ENCODE results near the gene FAM171A1. TPM values are rescaled to one million over a fixed set of nuclear protein-coding genes. Genes with fewer than 3 reads are reported as not detected.
"Not testable (repeated sequence)": the region's sequence is repeated elsewhere in the genome, so short reads cannot be mapped to it uniquely, and the experiment has no call there.

Gene FAM171A1
- total RNA-seq, 2 experiments from 2014 or later, result 4.2 to 5.1 TPM

DNA sequence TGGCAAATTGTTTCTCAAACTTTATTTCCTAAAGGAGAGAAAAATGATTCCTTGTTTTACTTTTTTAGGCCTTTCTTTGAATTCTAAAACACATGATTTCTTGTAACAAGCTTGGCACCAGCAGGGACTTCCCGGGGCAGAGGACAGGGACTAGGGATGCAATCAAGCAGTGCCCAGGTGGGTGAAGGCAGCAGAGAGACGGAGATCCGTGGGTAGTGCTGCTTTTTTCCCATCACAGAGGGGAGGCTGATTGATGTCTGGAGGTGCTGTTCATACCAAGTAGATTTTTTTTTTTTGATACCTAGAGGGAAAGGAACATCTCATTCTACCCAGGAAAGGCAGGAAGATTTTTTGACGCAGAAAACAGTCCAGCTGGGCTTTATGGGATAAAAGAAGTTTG lies 91.9 kb downstream of the FAM171A1 start:
- Mint-ChIP-seq H3K27ac (no peak overlapping the region), H3K4me3 (no peak overlapping the region), H3K9me3 (no peaks in the 10 kb centered on the region), H3K4me1 (ENCODE audit: low read depth) (no peaks in the 10 kb centered on the region), H3K27me3 (no peaks in the 10 kb centered on the region), H3K36me3 (ENCODE audit: low read depth) (no peaks in the 10 kb centered on the region)
- TF ChIP-seq, protein P1, sequence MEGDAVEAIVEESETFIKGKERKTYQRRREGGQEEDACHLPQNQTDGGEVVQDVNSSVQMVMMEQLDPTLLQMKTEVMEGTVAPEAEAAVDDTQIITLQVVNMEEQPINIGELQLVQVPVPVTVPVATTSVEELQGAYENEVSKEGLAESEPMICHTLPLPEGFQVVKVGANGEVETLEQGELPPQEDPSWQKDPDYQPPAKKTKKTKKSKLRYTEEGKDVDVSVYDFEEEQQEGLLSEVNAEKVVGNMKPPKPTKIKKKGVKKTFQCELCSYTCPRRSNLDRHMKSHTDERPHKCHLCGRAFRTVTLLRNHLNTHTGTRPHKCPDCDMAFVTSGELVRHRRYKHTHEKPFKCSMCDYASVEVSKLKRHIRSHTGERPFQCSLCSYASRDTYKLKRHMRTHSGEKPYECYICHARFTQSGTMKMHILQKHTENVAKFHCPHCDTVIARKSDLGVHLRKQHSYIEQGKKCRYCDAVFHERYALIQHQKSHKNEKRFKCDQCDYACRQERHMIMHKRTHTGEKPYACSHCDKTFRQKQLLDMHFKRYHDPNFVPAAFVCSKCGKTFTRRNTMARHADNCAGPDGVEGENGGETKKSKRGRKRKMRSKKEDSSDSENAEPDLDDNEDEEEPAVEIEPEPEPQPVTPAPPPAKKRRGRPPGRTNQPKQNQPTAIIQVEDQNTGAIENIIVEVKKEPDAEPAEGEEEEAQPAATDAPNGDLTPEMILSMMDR (IDR thresholded peaks at IDR 0.05), result no peak
- ATAC-seq, result no peak
- intact Hi-C loops (cut with micrococcal nuclease), result no loop called here
- ChIA-PET POLR2A (no interaction called here), CTCF (no interaction called here)
- no peak for DNase-seq

DNA sequence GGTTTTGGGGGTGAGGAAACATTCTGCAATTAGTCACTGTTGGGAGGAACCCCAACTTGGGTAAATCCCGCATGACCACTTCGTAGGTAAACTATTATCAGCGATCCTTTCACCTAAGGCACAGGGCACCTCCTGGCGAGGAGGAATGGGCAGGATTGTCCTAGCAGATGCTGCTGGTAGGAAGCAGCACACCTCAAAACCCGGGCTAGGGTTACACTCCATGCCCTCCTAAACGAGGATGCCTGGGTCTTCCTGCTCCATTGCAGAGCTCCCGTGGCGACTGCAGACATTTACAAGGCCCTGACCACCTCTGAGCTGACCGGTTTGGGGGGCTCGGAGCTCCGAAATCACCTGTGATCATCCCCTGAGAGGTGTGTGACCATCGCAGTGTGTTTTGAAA lies 92.3 kb downstream of the FAM171A1 start:
- TF ChIP-seq, protein P1 (IDR thresholded peaks at IDR 0.05), result no peak
- Mint-ChIP-seq H3K4me1 (ENCODE audit: low read depth) (no peaks in the 10 kb centered on the region), H3K9me3 (no peaks in the 10 kb centered on the region), H3K36me3 (ENCODE audit: low read depth) (no peaks in the 10 kb centered on the region), H3K4me3 (no peak overlapping the region), H3K27me3 (no peaks in the 10 kb centered on the region), H3K27ac (no peak overlapping the region)
- ATAC-seq (no peak), DNase-seq (no peak)
- ChIA-PET POLR2A (no interaction called here), CTCF (no interaction called here)
- intact Hi-C loops (cut with micrococcal nuclease), result no loop called here

DNA sequence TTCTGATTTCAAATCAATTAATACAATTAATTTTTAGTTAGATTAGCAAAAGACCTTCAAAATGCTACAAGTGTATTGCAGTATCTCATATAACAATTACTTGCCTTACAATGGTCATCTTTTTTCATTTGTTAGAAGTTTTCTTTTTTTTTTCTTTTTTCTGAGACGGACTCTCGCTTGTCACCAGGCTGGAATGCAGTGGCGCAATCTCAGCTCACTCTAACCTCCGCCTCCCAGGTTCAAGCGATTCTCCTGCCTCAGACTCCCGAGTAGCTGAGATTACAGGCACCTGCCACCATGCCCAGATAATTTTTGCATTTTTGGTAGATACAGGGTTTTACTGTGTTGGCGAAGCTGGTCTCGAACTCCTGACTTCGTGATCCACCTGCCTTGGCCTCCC lies 95.0 kb downstream of the FAM171A1 start:
- H3K4me1 Mint-ChIP-seq (ENCODE audit: low read depth); ATAC-seq; H3K27ac Mint-ChIP-seq; intact Hi-C loops (cut with micrococcal nuclease); H3K36me3 Mint-ChIP-seq (ENCODE audit: low read depth); H3K4me3 Mint-ChIP-seq; DNase-seq; H3K9me3 Mint-ChIP-seq; H3K27me3 Mint-ChIP-seq; CTCF ChIA-PET; POLR2A ChIA-PET: not testable (repeated sequence)

DNA sequence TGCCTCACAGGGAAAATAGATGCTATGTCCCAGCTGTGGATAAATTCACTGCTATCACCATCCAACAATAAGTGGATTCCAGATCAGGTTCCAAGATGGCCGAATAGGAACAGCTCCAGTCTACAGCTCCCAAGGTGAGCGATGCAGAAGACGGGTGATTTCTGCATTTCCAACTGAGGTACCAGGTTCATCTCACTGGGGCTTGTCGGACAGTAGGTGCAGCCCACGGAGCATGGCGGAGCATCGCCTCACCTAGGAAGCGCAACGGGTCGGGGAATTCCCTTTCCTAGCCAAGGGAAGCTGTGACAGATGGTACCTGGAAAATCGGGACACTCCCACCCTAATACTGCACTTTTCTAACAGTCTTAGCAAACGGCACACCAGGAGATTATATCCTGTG lies 101.3 kb downstream of the FAM171A1 start:
- H3K27me3 Mint-ChIP-seq; H3K36me3 Mint-ChIP-seq (ENCODE audit: low read depth); intact Hi-C loops (cut with micrococcal nuclease); H3K4me3 Mint-ChIP-seq; H3K27ac Mint-ChIP-seq; DNase-seq; ATAC-seq; H3K9me3 Mint-ChIP-seq; CTCF ChIA-PET; H3K4me1 Mint-ChIP-seq (ENCODE audit: low read depth); POLR2A ChIA-PET: not testable (repeated sequence)

DNA sequence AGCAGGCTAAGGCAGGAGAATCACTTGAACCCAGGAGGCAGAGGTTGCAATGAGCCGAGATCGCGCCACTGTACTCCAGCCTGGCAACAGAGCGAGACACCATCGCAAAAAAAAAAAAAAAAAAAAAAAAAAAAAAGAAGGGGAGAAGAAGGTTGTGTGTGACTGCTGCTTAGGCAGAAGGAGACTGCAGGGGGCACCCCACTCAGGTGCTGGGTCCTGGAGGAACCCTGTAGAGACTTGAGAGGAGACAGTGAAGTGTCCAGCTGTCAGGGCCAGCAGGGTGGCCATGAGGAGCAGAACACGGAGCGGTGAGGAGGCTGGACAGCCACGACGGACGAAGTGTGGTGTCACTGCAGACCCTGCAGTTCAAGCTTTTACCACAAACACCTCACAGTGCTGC lies 103.6 kb downstream of the FAM171A1 start:
- no peak for DNase-seq
- TF ChIP-seq, protein P1 (IDR thresholded peaks at IDR 0.05), result no peak
- H3K27me3 Mint-ChIP-seq, result no peaks in the 10 kb centered on the region
- H3K36me3 Mint-ChIP-seq (ENCODE audit: low read depth), result peaks cover 2% of the 10 kb centered on the region
- H3K4me1 Mint-ChIP-seq (ENCODE audit: low read depth), result no peaks in the 10 kb centered on the region
- no peaks in the 10 kb centered on the region for H3K9me3 Mint-ChIP-seq
- POLR2A ChIA-PET, result no interaction called here
- no peak for ATAC-seq
- no peak overlapping the region for H3K27ac Mint-ChIP-seq
- intact Hi-C loops (cut with micrococcal nuclease), result no loop called here
- CTCF ChIA-PET, result no interaction called here
- H3K4me3 Mint-ChIP-seq, result no peak overlapping the region

DNA sequence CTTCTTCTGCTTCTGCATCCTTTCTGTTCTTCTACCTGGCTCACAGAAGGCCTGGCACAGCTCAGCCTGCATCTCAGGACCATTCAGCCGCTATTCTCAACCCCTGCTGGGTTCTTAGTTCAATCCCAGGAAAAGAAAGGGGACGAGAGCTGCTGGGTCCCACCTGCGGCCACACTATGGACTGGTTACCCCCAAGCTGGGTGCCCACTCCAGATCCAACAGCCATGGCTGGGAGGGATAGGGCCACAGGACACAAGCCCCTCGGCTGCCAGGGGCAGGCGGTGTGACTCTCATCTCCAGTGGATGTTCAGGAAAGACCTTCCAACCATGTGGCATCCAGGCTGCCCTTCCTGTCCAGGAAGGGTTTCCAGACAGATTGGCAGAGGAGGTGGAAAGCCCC lies 105.0 kb downstream of the FAM171A1 start:
- DNase-seq (no peak), ATAC-seq (no peak)
- intact Hi-C loops (cut with micrococcal nuclease), result no loop called here
- no peaks in the 10 kb centered on the region for H3K27me3 Mint-ChIP-seq
- TF ChIP-seq, protein P1 (IDR thresholded peaks at IDR 0.05), result no peak
- ChIA-PET CTCF (interaction anchor here (0.6 kb wide), 1 partner anchor 124 kb away, joined by 4 read pairs; no protein-coding TSS in a partner anchor), POLR2A (no interaction called here)
- no peaks in the 10 kb centered on the region for H3K9me3 Mint-ChIP-seq
- no peaks in the 10 kb centered on the region for H3K4me1 Mint-ChIP-seq (ENCODE audit: low read depth)
- no peak overlapping the region for H3K27ac Mint-ChIP-seq
- peaks cover 2% of the 10 kb centered on the region for H3K36me3 Mint-ChIP-seq (ENCODE audit: low read depth)
- H3K4me3 Mint-ChIP-seq, result no peak overlapping the region

All from activated CD8-positive, alpha-beta T cell treated with anti-CD3 and anti-CD28 coated beads for 36 hours (primary cell).